Measurements from ENCODE around the gene FBXW10B.

DNA sequence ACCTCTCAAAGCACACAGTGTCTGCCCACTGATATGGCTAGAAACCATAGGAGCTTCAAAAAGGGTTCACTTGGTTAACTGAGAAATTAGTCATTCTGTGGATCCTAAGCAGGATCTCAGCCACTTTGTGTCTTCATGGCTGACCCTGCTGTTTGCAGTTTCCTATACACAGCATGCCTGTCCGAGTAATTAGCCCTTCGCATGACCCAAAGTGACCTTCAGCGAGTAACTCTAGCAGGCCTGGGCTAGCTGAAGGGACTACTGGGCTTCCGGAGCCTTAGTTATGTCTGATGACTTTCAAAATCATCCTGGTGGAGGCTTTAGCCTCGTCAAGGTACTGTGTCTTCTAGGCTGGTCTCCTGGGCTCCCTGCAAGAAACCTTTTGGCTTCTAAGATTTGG lies 28.9 kb upstream of the FBXW10B start:
- TF ChIP-seq POLR2A (IDR thresholded peaks at IDR 0.05), result no peak
- TF ChIP-seq, protein P1, sequence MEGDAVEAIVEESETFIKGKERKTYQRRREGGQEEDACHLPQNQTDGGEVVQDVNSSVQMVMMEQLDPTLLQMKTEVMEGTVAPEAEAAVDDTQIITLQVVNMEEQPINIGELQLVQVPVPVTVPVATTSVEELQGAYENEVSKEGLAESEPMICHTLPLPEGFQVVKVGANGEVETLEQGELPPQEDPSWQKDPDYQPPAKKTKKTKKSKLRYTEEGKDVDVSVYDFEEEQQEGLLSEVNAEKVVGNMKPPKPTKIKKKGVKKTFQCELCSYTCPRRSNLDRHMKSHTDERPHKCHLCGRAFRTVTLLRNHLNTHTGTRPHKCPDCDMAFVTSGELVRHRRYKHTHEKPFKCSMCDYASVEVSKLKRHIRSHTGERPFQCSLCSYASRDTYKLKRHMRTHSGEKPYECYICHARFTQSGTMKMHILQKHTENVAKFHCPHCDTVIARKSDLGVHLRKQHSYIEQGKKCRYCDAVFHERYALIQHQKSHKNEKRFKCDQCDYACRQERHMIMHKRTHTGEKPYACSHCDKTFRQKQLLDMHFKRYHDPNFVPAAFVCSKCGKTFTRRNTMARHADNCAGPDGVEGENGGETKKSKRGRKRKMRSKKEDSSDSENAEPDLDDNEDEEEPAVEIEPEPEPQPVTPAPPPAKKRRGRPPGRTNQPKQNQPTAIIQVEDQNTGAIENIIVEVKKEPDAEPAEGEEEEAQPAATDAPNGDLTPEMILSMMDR (IDR thresholded peaks at IDR 0.05), result no peak

All from Peyer's patch (tissue), 4 donors.